HG02884 (cell line): ENCODE results near the gene ENC1.

ENCODE experiments used
- ATAC-seq: cut with Tn5 transposase; IDR thresholded peaks from one replicate; pipeline ENCODE4 v1.9.1; 2021; ENCODE audit warnings: mild to moderate bottlenecking, moderate library complexity; ENCODE audit not compliant: unreplicated experiment

ENC1 gene

GRCh38 chr5:74616236-74617146 lies 24.0 kb downstream of the ENC1 start:
- no peak for ATAC-seq

DNA sequence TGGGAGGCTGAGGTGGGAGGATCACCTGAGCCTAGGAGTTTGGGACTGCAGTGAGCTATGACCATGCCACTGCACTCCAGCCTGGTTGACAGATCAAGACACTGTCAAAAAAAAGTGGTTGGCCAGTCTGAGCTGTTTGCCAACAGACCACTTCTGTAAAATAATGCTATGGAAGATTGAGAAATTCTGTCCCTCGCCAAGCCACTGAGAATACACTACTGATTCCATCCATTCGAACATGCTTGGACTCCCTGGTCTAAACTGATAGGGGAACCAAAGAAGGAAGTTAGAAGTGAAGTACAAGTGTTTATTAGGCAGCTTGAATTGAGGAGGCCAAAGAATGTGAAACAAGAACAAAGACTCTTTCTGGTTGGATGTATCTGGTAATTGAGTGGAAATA lies 27.2 kb downstream of the ENC1 start:
- no peak for ATAC-seq

- ATAC-seq = no peak
These were observed 28.5 kb downstream of the ENC1 start for GRCh38 chr5:74612045-74612444.

- no peak for ATAC-seq
These were observed 31.6 kb downstream of the ENC1 start for GRCh38 chr5:74608736-74609601.

GRCh38 chr5:74605759-74606158 lies 34.8 kb downstream of the ENC1 start:
- ATAC-seq = no peak

- ATAC-seq = no peak
These were observed 37.2 kb downstream of the ENC1 start for GRCh38 chr5:74603376-74603775.

- ATAC-seq = no peak
These were observed 41.4 kb downstream of the ENC1 start for GRCh38 chr5:74599148-74599547.

- no peak for ATAC-seq
These were observed 41.8 kb downstream of the ENC1 start for GRCh38 chr5:74598731-74599130.

DNA sequence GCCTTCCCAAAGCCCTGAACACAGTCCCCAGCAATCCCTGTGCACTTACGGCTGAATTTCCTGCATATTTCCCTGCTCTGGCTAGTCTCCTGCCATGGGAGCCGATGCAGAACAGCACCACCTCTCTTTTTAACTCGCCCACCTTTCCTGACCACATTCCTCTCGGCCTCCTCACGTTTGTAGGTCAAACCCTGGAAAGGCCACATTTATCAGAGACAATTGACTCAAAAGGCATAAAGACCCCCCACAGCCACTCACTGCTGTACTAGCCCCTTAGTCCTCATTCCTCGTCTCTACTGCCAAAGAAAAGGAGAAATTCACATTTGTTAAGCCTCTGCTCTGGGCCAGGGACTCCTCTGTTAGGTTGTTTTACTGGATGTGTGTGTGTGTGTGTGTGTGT lies 43.6 kb downstream of the ENC1 start:
- no peak for ATAC-seq

DNA sequence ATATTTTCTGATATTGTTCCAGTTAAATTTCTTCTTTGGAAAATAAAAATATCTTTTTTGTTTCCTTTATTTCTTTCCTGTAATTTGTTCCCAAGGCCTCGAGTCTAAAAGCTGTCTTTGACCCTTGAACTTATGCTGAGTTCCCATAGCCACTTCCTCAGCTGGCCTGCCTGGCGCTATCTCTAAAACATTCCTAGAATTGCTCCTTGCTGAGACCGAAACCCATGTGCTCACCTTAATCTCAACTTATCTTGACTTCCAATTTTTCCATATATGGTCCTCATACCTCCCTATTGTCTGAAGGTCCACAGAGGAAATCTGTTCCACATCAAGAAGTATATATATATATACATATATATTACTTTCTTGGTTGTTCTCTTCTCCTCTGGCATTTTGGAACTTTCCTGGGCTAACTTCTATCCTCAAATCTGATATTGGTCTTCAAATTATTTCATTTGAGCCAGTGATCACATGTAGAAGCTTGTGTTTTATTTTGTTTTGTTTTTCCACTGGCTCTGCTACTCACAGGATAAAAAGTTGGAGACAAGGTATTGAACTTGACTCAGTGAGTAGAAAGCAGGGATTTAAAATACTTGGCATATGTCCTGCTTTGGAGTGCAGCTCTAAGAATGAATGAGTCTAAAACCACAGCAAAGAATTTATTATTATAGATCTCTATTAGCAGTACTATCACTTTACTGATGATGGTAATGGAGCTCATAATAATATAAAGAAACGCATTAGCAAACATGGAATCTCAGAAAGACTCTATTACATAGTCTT lies 45.2 kb downstream of the ENC1 start:
- ATAC-seq = no peak

DNA sequence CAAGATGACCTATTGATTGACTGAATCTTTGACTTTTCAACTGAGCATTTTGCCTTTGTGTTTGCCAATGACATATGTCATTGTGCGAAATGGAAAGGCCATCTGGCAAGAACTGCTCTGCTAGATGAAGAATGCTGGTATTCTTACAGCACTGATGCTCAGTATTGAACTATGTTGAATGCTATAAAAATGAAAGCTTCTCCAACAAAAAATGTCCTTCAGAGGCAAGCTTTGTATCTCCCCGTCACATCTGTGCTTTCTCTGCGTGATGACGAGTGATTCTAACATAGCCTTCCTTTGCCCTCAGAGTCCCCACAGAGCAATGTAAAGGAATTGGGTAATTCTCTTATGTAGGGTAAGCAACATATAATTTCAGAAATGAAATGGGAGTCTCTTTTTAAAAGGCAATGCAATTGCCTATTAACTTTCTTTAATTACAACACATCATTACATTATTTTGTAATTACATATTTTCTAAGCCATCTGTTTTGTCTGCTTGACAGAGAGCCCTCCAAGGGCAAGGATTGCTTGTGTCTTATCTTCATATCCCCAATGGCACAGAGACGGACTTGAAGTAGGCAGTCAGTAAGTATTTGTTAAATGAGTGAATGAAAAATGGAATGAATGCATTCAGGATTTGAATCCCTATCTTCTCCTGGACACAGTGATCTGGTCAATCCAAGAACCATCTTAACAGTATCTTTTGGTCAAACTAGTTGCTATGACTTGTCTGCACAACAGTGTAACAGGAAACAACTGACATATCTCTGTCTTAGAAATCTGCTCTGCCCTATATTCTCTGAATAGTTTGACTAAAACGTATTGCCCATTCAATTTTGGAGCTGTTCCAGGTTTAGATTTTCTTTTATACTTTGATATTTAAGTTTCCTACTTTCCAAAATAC lies 46.1 kb downstream of the ENC1 start:
- no peak for ATAC-seq

DNA sequence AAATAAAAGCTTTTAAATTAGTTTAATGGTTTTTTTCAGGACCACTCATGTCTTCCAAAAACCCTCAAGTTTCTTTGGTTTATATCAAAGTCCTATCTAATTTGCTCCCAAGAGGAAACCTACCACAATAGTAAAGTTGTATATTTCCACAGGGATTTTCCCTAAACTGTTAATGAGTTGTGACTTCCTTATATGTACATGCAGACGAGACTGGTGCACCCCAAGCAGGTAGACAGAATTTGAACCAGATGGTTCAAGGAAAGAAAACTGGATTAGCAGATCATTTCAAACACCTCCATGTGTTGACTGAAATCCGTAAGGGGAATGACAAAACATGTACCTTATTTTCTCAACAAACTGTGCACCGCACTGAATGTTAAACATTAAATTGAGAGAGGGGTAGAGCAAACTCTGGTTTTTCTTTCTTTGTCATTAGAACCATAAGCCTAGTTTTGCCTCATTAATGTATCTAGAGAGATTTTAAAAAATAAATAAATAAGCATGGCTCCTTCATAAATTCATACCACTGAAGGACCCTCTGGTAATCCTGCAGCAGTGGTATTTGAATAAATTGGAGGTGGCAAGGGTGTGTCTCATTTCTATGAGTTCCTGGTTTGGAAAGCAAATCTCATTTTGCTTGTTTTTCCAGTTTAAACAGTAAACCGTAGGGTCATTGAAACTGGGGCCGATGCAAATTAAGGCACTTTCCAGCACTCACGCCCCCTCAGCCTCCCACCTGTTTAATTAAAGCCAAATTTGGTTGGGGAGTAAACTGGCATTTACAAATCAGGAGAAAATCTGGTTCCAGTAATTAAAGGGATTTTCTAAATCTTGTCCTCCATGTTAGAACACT lies 51.1 kb downstream of the ENC1 start:
- ATAC-seq = no peak

GRCh38 chr5:74588415-74588814 lies 52.1 kb downstream of the ENC1 start:
- ATAC-seq = no peak

- no peak for ATAC-seq
These were observed 52.6 kb downstream of the ENC1 start for GRCh38 chr5:74587890-74588289.

DNA sequence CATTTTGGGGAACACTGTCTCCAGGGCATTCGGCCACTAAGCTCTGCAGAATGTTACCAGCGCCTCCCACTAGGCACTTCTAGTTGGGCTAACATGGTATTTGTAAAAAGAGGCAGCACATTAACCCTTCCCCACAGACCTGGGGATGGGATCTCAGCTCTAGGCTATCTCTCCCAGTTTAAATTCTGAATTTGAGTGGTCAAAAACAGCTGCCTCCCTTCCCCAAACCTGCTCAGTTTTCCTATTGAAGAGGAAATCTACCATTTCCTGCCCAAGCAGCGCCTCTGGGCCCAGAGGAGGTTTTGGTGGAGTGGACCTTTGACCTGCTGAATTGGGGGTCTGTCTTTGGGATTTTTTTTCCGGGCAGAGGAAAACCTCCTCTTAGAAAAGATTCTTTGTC lies 53.2 kb downstream of the ENC1 start:
- ATAC-seq = no peak

DNA sequence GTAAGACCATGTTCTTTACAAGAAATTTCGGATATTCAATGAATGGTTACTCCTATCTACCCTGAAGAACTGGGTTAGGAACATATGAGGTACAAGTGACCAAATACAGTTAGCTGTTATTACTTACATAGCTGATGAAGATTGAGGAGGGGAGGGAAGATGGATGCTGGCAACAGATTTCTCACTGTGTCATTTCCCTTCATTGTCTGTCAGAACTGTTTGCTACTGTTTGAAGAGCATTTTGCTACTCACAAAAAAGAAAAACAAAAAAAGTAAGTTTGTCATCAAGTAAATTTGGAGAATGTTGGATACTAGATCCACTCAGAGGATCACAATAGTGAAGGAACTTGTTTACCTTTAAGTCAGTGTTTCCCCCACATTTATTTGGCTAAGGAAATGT lies 53.7 kb downstream of the ENC1 start:
- no peak for ATAC-seq

DNA sequence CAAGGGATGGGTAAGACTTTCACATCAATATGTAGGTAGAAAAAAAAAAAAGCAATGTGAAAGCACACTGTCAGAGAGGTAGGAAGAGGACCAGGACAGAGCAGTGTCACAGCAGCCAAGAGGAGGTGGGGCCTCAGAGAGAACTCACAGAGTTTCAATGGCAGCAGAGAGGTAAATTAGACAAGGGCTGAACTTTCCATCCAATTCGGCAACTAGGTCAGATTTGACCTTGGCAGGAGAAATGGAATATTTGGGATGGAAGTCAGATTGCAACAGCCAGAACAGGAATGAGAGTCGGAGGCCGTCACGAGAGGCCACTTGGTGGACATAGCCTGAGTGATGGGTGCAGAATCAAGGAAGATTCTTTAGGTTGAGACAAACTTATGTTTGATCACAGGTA lies 57.7 kb downstream of the ENC1 start:
- no peak for ATAC-seq

DNA sequence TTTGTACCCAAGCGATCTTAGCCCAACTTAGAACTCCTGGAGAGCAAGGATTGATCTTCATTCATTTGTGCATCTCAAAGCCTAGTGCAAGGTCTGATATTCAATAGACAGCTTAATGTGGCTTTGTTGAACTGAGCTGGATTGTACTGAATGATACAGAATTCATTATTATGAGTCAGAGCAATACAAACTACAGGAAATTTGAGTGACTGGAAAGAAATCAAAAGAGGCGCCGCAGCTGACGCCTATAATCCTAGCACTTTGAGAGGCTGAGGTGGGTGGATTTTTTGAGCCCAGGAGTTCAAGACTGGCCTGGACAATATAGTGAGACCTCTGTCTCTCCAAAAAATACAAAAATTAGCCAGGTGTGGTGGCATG lies 58.6 kb downstream of the ENC1 start:
- no peak for ATAC-seq

DNA sequence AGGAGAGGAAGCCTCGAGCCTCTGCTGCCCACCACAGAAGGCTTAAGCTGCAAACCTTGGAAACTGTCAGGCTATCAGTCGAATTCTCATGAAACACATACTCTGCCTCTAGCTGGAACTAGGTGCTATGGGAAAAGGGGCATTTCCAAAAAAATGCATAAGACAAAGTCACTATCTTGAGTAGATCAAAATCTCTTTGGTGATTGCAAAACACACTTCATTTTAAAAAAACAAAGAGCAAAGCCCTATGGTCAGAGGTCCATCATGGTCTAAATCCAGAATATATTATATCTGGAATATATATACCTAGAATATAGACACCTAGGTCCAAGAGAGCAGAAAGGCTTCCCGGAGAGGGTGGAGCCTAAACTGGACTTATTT lies 59.8 kb downstream of the ENC1 start:
- no peak for ATAC-seq
